ENCODE measurements around the gene SNAPC1. TPM values are rescaled to one million over a fixed set of nuclear protein-coding genes. Genes with fewer than 3 reads are reported as not detected.

The SNAPC1 gene
- total and polyA plus RNA-seq, 11 donors = 5.9 to 9.0 (median 6.5) TPM

- TF ChIP-seq CTCF (IDR thresholded peaks at IDR 0.05) (no peak), POLR2A (IDR thresholded peaks at IDR 0.05) (no peak)
- no peak overlapping the region for H3K4me3 ChIP-seq
Measured at GRCh38 chr14:61765225-61765943, 3.2 kb downstream of the SNAPC1 start.

GRCh38 chr14:61766151-61766550 is 3.9 kb downstream of the SNAPC1 start:
- 75 to 79% (median 76%) methylated on average over 5 of the region's 5 CpGs for WGBS, 4 donors
- DNase-seq (no peak), ATAC-seq (no peak)
- peaks cover 0 to 45% (median 23%) of the 10 kb centered on the region in 9 donors for H3K36me3 ChIP-seq
- H3K4me1 ChIP-seq = peaks cover 0 to 46% (median 18%) of the 10 kb centered on the region in 12 donors
- H3K27me3 ChIP-seq = no peaks in the 10 kb centered on the region
- peak overlapping the region in 3 of 12 donors; percentile 4 to 9 (median 9) for H3K27ac ChIP-seq
- no peak overlapping the region for H3K4me3 ChIP-seq
- intact Hi-C loops (cut with DNase I) = loop anchor here in 4 of 10 donors (10.0 kb wide), 2 partner anchors 291 to 301 kb away; no protein-coding TSS in a partner anchor
- H3K9me3 ChIP-seq = no peaks in the 10 kb centered on the region
- no peak for TF ChIP-seq CTCF (IDR thresholded peaks at IDR 0.05)
- TF ChIP-seq POLR2A (IDR thresholded peaks at IDR 0.05) = no peak

More at GRCh38 chr14:61765225-61765943, 3.2 kb downstream of the SNAPC1 start:
- intact Hi-C loops (cut with DNase I) = loop anchor here in 4 of 10 donors (10.0 kb wide), 2 partner anchors 291 to 301 kb away; no protein-coding TSS in a partner anchor
- H3K9me3 ChIP-seq = no peaks in the 10 kb centered on the region
- ATAC-seq (no peak), DNase-seq (no peak)
- H3K36me3 ChIP-seq = peaks cover 0 to 37% (median 15%) of the 10 kb centered on the region in 9 donors
- H3K27me3 ChIP-seq = no peaks in the 10 kb centered on the region
- 75 to 77% (median 76%) methylated on average over 15 of the region's 15 CpGs for WGBS, 4 donors
- peak overlapping the region in 3 of 12 donors; percentile 3 to 11 (median 9) for H3K27ac ChIP-seq
- H3K4me1 ChIP-seq = peaks cover 0 to 46% (median 18%) of the 10 kb centered on the region in 12 donors

GRCh38 chr14:61768240-61768639 is 6.0 kb downstream of the SNAPC1 start:
- H3K4me3 ChIP-seq = no peak overlapping the region
- WGBS, 4 donors = 50 to 63% (median 57%) methylated on average over 3 of the region's 3 CpGs
- H3K36me3 ChIP-seq = peaks cover 0 to 62% (median 43%) of the 10 kb centered on the region in 9 donors
- no peaks in the 10 kb centered on the region for H3K9me3 ChIP-seq
- intact Hi-C loops (cut with DNase I) = loop anchor here in 4 of 10 donors (10.0 kb wide), 2 partner anchors 293 to 303 kb away; no protein-coding TSS in a partner anchor
- peaks cover 0 to 38% (median 13%) of the 10 kb centered on the region in 12 donors for H3K4me1 ChIP-seq
- peak overlapping the region in 7 of 12 donors; percentile 5 to 56 (median 27) for H3K27ac ChIP-seq
- DNase-seq = peak in 1 of 5 donors; percentile 20
- peak in 1 of 4 donors; percentile 61 for ATAC-seq
- TF ChIP-seq POLR2A (IDR thresholded peaks at IDR 0.05) (no peak), CTCF (IDR thresholded peaks at IDR 0.05) (no peak)
- no peaks in the 10 kb centered on the region for H3K27me3 ChIP-seq

GRCh38 chr14:61769893-61770292 is 7.7 kb downstream of the SNAPC1 start:
- Histone ChIP-seq H3K4me1 (peaks cover 0 to 27% (median 0%) of the 10 kb centered on the region in 12 donors), H3K4me3 (no peak overlapping the region), H3K27me3 (no peaks in the 10 kb centered on the region), H3K36me3 (peaks cover 0 to 76% (median 56%) of the 10 kb centered on the region in 9 donors), H3K9me3 (no peaks in the 10 kb centered on the region), H3K27ac (no peak overlapping the region)
- intact Hi-C loops (cut with DNase I) = loop anchor here in 4 of 10 donors (10.0 kb wide), 2 partner anchors 295 to 305 kb away; no protein-coding TSS in a partner anchor
- WGBS, 4 donors = 94 to 98% (median 95%) methylated on average over 3 of the region's 3 CpGs
- ATAC-seq (no peak), DNase-seq (no peak)
- TF ChIP-seq CTCF (IDR thresholded peaks at IDR 0.05) = no peak

Measured in heart left ventricle (tissue), 16 donors.